DND-41 (cell line): ENCODE data around the gene MBNL3.

Experiments
- EZH2 ChIP-seq: IDR thresholded peaks from 3 replicates; pipeline ENCODE4 v1.6.1; 2012; ENCODE audit warnings: borderline replicate concordance, low read depth, mild to moderate bottlenecking, moderate library complexity, low read length, inconsistent platforms; ENCODE audit not compliant: severe bottlenecking
- TF ChIP-seq, protein P1 (sequence below): IDR thresholded peaks from 2 replicates; pipeline ENCODE4 v1.5.1; 2012; ENCODE audit warnings: borderline replicate concordance, low read length, moderate library complexity, mild to moderate bottlenecking; ENCODE audit not compliant: poor library complexity, severe bottlenecking; ENCODE audit errors: extremely low read depth

DNA sequence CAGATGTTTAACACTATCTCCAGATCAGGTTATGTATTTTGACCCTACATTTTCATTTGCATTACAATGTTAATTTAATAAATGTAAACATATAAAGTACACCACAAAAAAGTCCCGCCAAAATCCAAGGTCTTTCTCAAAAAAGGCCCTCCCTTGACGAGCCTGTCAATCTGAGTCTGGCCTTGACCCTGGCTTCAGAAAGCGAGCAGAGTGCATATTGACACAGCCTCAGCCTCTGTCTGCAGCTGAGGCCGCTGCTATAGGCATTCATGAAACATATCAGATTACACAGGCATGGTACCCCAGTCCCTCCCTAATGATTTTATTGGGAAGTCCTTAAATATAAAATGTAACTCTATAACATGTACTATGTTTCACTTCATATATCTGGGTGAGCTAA is 6.2 kb downstream of the MBNL3 start:
- TF ChIP-seq, protein P1, sequence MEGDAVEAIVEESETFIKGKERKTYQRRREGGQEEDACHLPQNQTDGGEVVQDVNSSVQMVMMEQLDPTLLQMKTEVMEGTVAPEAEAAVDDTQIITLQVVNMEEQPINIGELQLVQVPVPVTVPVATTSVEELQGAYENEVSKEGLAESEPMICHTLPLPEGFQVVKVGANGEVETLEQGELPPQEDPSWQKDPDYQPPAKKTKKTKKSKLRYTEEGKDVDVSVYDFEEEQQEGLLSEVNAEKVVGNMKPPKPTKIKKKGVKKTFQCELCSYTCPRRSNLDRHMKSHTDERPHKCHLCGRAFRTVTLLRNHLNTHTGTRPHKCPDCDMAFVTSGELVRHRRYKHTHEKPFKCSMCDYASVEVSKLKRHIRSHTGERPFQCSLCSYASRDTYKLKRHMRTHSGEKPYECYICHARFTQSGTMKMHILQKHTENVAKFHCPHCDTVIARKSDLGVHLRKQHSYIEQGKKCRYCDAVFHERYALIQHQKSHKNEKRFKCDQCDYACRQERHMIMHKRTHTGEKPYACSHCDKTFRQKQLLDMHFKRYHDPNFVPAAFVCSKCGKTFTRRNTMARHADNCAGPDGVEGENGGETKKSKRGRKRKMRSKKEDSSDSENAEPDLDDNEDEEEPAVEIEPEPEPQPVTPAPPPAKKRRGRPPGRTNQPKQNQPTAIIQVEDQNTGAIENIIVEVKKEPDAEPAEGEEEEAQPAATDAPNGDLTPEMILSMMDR, result no peak
- no peak for TF ChIP-seq EZH2
